A549 (cell line): Measurements from ENCODE around the gene PRSS53. TPM values are rescaled to one million over a fixed set of nuclear protein-coding genes. Genes with fewer than 3 reads are reported as not detected.

Experiments
- ATAC-seq, 2 experiments: fragments of 200-7000 bp in 1 of 2; fragments of >200 bp in 1 of 2; cut with Nextera tagmentation in 1 of 2; cut with Tn5 transposase in 1 of 2; 3 replicates each; pipeline versions ENCODE4 v1.8.0 to v1.9.1; 2018 to 2020; ENCODE audit warnings: mild to moderate bottlenecking in 1 of 2, moderate library complexity in 1 of 2
- CTCF ChIA-PET: fragments of 300-600 bp; sonication (Branson Sonifier 250); formaldehyde crosslinking; extraction: SDS; loops from one replicate; lab custom pipeline; 2021; ENCODE audit warnings: antibody characterized with exemption, inconsistent platforms; lab: Yijun Ruan, JAX
- POLR2A ChIA-PET: fragments of 350-600 bp; formaldehyde crosslinking; extraction: SDS; loops from one replicate; lab custom pipeline; 2021; ENCODE audit warnings: antibody characterized with exemption, inconsistent platforms; lab: Yijun Ruan, JAX
- DNase-seq, 2 experiments: peaks; one replicate each; pipeline versions ENCODE4 v3.0.0 to v3.0.0-alpha.2; 2011 to 2016; ENCODE audit warnings: low read depth in 1 of 2, low spot score in 1 of 2
- FAIRE-seq: peaks from 2 replicates; lab custom pipeline; 2011; peaks lifted over from hg19 to GRCh38; lab: Jason Lieb, UNC
- H3K27ac ChIP-seq, 2 experiments: fragments of >200 bp; sonication (Bioruptor Twin); formaldehyde crosslinking; 3 replicates each; pipeline ENCODE4 v1.5.1; 2016 to 2017
- H3K4me1 ChIP-seq: fragments of >200 bp; sonication (Bioruptor Twin); formaldehyde crosslinking; 3 replicates; pipeline ENCODE4 v1.6.1; 2016
- H3K4me2 ChIP-seq: fragments of >200 bp; sonication (Bioruptor Twin); formaldehyde crosslinking; 3 replicates; pipeline ENCODE4 v1.6.1; 2016
- H3K4me3 ChIP-seq: fragments of >200 bp; sonication (Bioruptor Twin); formaldehyde crosslinking; 3 replicates; pipeline ENCODE4 v1.5.1; 2016
- H3K9me3 ChIP-seq: fragments of >200 bp; sonication (Bioruptor Twin); formaldehyde crosslinking; 3 replicates; pipeline ENCODE4 v1.6.1; 2016
- BCL3 ChIP-seq: fragments of >200 bp; sonication (Bioruptor Twin); formaldehyde crosslinking; IDR thresholded peaks from 3 replicates; pipeline ENCODE4 v1.6.1; 2016
- CEBPB ChIP-seq, 2 experiments: fragments of >200 bp in 1 of 2; sonication (Bioruptor Twin) in 1 of 2; formaldehyde crosslinking in 1 of 2; IDR thresholded peaks; 2 replicates each; pipeline ENCODE4 v1.6.1; 2012 to 2016
- CHD4 ChIP-seq: fragments of 200-600 bp; sonication (generic); IDR thresholded peaks from 2 replicates; pipeline ENCODE4 v1.6.1; 2016; ENCODE audit warnings: antibody characterized with exemption, mild to moderate bottlenecking, borderline replicate concordance
- ESRRA ChIP-seq: fragments of 150-350 bp; IDR thresholded peaks from 2 replicates; pipeline ENCODE4 v1.6.1; 2014; ENCODE audit warnings: mild to moderate bottlenecking, low read length, borderline replicate concordance
- FOSL2 ChIP-seq, 2 experiments: fragments of 450-650 bp in 1 of 2; fragments of >200 bp in 1 of 2; sonication (Bioruptor Twin) in 1 of 2; formaldehyde crosslinking; IDR thresholded peaks; 2 replicates each; pipeline versions ENCODE4 v1.5.0 to v1.6.1; 2016 to 2020; ENCODE audit warnings: mild to moderate bottlenecking in 1 of 2, moderate library complexity in 1 of 2
- GATA3 ChIP-seq: IDR thresholded peaks from 2 replicates; pipeline ENCODE4 v1.6.1; 2012; ENCODE audit warnings: borderline replicate concordance
- HEYL ChIP-seq: fragments of 250-450 bp; sonication (Bioruptor Pico); IDR thresholded peaks from 2 replicates; pipeline ENCODE4 v1.8.0; 2021; ENCODE audit warnings: mild to moderate bottlenecking, moderate library complexity
- JUN ChIP-seq, 2 experiments: fragments of >200 bp; sonication (Bioruptor Twin); formaldehyde crosslinking; IDR thresholded peaks; 2 replicates in 1 of 2; 3 replicates in 1 of 2; pipeline ENCODE4 v1.6.1; 2016 to 2017
- KDM1A ChIP-seq: fragments of 200-600 bp; sonication (generic); IDR thresholded peaks from 2 replicates; pipeline ENCODE4 v1.6.1; 2016; ENCODE audit warnings: low read depth, mild to moderate bottlenecking
- KDM5A ChIP-seq: fragments of 200-600 bp; sonication (generic); IDR thresholded peaks from 2 replicates; pipeline ENCODE4 v1.6.1; 2016; ENCODE audit warnings: antibody characterized with exemption, mild to moderate bottlenecking
- MAX ChIP-seq: IDR thresholded peaks from 2 replicates; pipeline ENCODE4 v1.6.1; 2012
- MYC ChIP-seq: IDR thresholded peaks from 2 replicates; pipeline ENCODE4 v1.6.1; 2012; ENCODE audit warnings: mild to moderate bottlenecking, inconsistent platforms, low read length, improper control_type of control experiment, borderline replicate concordance
- NFE2L2 ChIP-seq: fragments of 150-350 bp; conservative IDR thresholded peaks from 2 replicates; pipeline ENCODE4 v1.6.1; 2014; ENCODE audit warnings: low read length
- NPAS2 ChIP-seq: fragments of 250-450 bp; sonication (Bioruptor Pico); IDR thresholded peaks from 2 replicates; pipeline ENCODE4 v1.8.0; 2022; ENCODE audit warnings: mild to moderate bottlenecking, moderate library complexity, borderline replicate concordance
- NR3C1 ChIP-seq: fragments of >200 bp; sonication (Bioruptor Twin); formaldehyde crosslinking; IDR thresholded peaks from 3 replicates; pipeline ENCODE4 v1.6.1; 2017
- PHF8 ChIP-seq: fragments of 200-600 bp; sonication (generic); IDR thresholded peaks from 2 replicates; pipeline ENCODE4 v1.6.1; 2016; ENCODE audit warnings: low read depth, mild to moderate bottlenecking, antibody characterized with exemption, moderate library complexity, borderline replicate concordance
- RCOR1 ChIP-seq: fragments of 150-350 bp; IDR thresholded peaks from 2 replicates; pipeline ENCODE4 v1.6.1; 2014; ENCODE audit warnings: antibody characterized with exemption, low read length, low read depth
- SREBF2 ChIP-seq: fragments of 450-650 bp; IDR thresholded peaks from 2 replicates; pipeline ENCODE4 v1.6.1; 2014; ENCODE audit warnings: mild to moderate bottlenecking, moderate library complexity
- USF2 ChIP-seq: fragments of 450-650 bp; IDR thresholded peaks from 2 replicates; pipeline ENCODE4 v1.6.1; 2014; ENCODE audit warnings: antibody characterized with exemption
- ZFP36 ChIP-seq: fragments of 450-650 bp; IDR thresholded peaks from 2 replicates; pipeline ENCODE4 v1.6.1; 2014; ENCODE audit warnings: borderline replicate concordance; ENCODE audit not compliant: partially characterized antibody
- ZNF302 ChIP-seq: fragments of 250-450 bp; sonication (Bioruptor Pico); IDR thresholded peaks from 2 replicates; pipeline ENCODE4 v1.9.0; 2021; ENCODE audit warnings: inconsistent platforms, mild to moderate bottlenecking, moderate library complexity
- WGBS: methylation state at CpG from one replicate; pipeline ENCODE4 v1.1.6; 2017; ENCODE audit errors: missing lambda C conversion rate; 5-methylcytosine and 5-hydroxymethylcytosine counted together
- polyA plus RNA-seq, 4 experiments: library from polyadenylated mRNA; depleted of rRNA in 3 of 4; stranded (reverse); fragments of >200 nt; fragmentation: RNase III in 1 of 4; extraction: RNeasy Plus Mini Kit Qiagen cat#74134 plus additional on column Dnase treatment in 1 of 4; gene quantifications; 2 replicates in 3 of 4; 3 replicates in 1 of 4; pipeline ENCODE4 v1.2.3, GENCODE V29; 2011 to 2017

The PRSS53 gene
- polyA plus RNA-seq, 2 of the 4 experiments (the other 2 are of a cell fraction): 0.79 to 1.5 TPM

GRCh38 chr16:31128711-31129567 lies 40.2 kb upstream of the PRSS53 start:
- no peak for ATAC-seq

GRCh38 chr16:31127182-31127581 lies 38.4 kb upstream of the PRSS53 start:
- POLR2A ChIA-PET: interaction anchor here (2.8 to 5.3 kb wide), 2 partner anchors 10 to 15 kb away, joined by 9 to 31 read pairs; partner anchors contain the start of gene KAT8

More at GRCh38 chr16:31128711-31129567, 40.2 kb upstream of the PRSS53 start:
- Histone ChIP-seq H3K9me3 (no peaks in the 10 kb centered on the region), H3K27ac (no peak overlapping the region), H3K4me2 (no peak overlapping the region), H3K4me1 (peaks cover 2% of the 10 kb centered on the region; the same call in 1 of the 3 replicates), H3K4me3 (no peak overlapping the region)
- CTCF ChIA-PET: interaction anchor here (1.0 to 20.3 kb wide), 6 partner anchors 8 to 144 kb away, joined by 3 to 166 read pairs (median 8); partner anchors contain the start of genes FUS and HSD3B7
- DNase-seq (no peak), FAIRE-seq (no peak)
- WGBS: 77% methylated on average over 14 of the region's 14 CpGs
- TF ChIP-seq JUN (IDR thresholded peaks at IDR 0.05) (no peak), USF2 (no peak), NPAS2 (CRISPR knock-in tag) (no peak), MAX (no peak), MYC (no peak), NR3C1 (no peak), NFE2L2 (no peak), KDM5A (no peak), ZNF302 (no peak), ZFP36 (no peak), GATA3 (no peak), PHF8 (no peak), HEYL (no peak), ESRRA (no peak), SREBF2 (no peak)
- POLR2A ChIA-PET: interaction anchor here (0.7 to 5.3 kb wide), 4 partner anchors 9 to 55 kb away, joined by 3 to 31 read pairs (median 3); partner anchors contain the start of genes KAT8, ZNF646 and ZNF668

More at GRCh38 chr16:31127182-31127581, 38.4 kb upstream of the PRSS53 start:
- Histone ChIP-seq H3K4me3 (no peak overlapping the region), H3K4me1 (no peaks in the 10 kb centered on the region), H3K27ac (no peak overlapping the region), H3K9me3 (no peaks in the 10 kb centered on the region), H3K4me2 (no peak overlapping the region)
- CTCF ChIA-PET: interaction anchor here (0.9 to 20.3 kb wide), 6 partner anchors 8 to 174 kb away, joined by 3 to 166 read pairs (median 7); partner anchors contain the start of genes HSD3B7 and PRSS8
- WGBS: 92% methylated on average over 10 of the region's 13 CpGs
- ATAC-seq (no peak), FAIRE-seq (no peak), DNase-seq (no peak)
- TF ChIP-seq FOSL2 (IDR thresholded peaks at IDR 0.05) (no peak), FOSL2 (CRISPR knock-in tag; IDR thresholded peaks at IDR 0.05) (no peak), NFE2L2 (no peak), CEBPB (IDR thresholded peaks at IDR 0.05) (no peak), BCL3 (no peak), CHD4 (no peak), MAX (no peak), KDM1A (no peak), JUN (IDR thresholded peaks at IDR 0.05) (no peak), RCOR1 (no peak), NPAS2 (CRISPR knock-in tag) (no peak)
